ENCODE measurements around the gene TMPRSS11D. TPM values are rescaled to one million over a fixed set of nuclear protein-coding genes. Genes with fewer than 3 reads are reported as not detected.

The TMPRSS11D gene
- total and polyA plus RNA-seq, 2 of the 8 experiments (the other 6 are each of a cell fraction or from before 2014, with no cell fraction given), result not detected

DNA sequence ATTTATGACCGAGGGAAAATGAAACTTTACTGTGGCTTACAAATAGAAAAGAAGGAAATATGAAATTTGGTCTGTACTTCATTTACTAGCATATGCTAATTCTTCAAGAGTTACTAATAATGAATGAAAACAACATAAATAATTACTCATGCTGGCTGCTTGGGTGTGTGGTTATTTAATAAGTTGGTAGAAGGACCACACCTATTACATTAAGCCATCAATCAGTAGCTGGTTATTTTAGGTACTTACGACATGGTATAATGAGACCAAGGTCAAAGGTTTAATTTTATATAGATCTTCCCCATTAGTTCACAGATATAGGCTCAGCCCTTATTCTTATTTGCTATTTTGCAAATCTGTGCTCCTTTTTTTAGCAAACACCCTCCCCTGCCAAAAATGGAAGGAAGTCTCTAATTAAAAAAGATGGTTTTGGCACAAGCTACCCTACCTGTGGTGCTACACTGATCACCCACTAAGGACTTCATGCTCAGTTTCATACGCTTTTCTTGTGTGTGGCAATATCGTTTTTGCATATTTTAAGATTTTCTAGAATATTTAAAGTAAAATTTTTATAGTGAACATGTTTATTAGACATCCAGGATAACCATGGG, 14.1 kb downstream of the TMPRSS11D start (continued):
- TF ChIP-seq CHD1 (IDR thresholded peaks at IDR 0.05; ENCODE audit: low read depth, low read length) (no peak), YY1 (IDR thresholded peaks at IDR 0.05; ENCODE audit: low read depth, low read length) (no peak), POLR2AphosphoS5 (IDR thresholded peaks at IDR 0.05; ENCODE audit: low read depth, low read length) (no peak), RBBP5 (IDR thresholded peaks at IDR 0.05; ENCODE audit: borderline replicate concordance, low read depth, low read length) (no peak), GABPA (IDR thresholded peaks at IDR 0.05; ENCODE audit: borderline replicate concordance, insufficient read depth, low read length) (no peak)
